NT2/D1 (cell line): ENCODE results near the gene TLE5.
"Not testable (repeated sequence)": the region's sequence is repeated elsewhere in the genome, so short reads cannot be mapped to it uniquely, and the experiment has no call there.

Experiments
- DNase-seq: peaks from one replicate; pipeline ENCODE4 v3.0.0-alpha.2; 2011; ENCODE audit warnings: low read depth, low spot score
- H3K27me3 ChIP-seq: 2 replicates; pipeline ENCODE4 v1.6.0; 2011; ENCODE audit warnings: mild to moderate bottlenecking; ENCODE audit not compliant: insufficient read length, insufficient read depth
- H3K36me3 ChIP-seq: 2 replicates; pipeline ENCODE4 v1.6.1; 2011; ENCODE audit warnings: mild to moderate bottlenecking, low read length, mixed read lengths; ENCODE audit not compliant: insufficient read depth, insufficient read length
- H3K4me1 ChIP-seq: 2 replicates; pipeline ENCODE4 v1.5.1; 2011; ENCODE audit not compliant: insufficient read depth, insufficient read length
- H3K4me3 ChIP-seq: 2 replicates; pipeline ENCODE4 v1.5.1; 2011; ENCODE audit warnings: low read depth; ENCODE audit not compliant: insufficient read length
- H3K9ac ChIP-seq: 2 replicates; pipeline ENCODE4 v1.6.0; 2011; ENCODE audit warnings: low read depth; ENCODE audit not compliant: insufficient read length
- H3K9me3 ChIP-seq: 2 replicates; pipeline ENCODE4 v1.5.1; 2011; ENCODE audit warnings: mild to moderate bottlenecking, low read length; ENCODE audit not compliant: insufficient read depth
- SUZ12 ChIP-seq: IDR thresholded peaks from 2 replicates; pipeline ENCODE4 v1.6.1; 2011; ENCODE audit not compliant: insufficient read length, insufficient read depth; ENCODE audit errors: extremely low read depth
- YY1 ChIP-seq: IDR thresholded peaks from 2 replicates; pipeline ENCODE4 v1.6.1; 2011; ENCODE audit not compliant: insufficient read length, insufficient read depth
- ZNF274 ChIP-seq: IDR thresholded peaks from 2 replicates; pipeline ENCODE4 v1.6.1; 2011; ENCODE audit warnings: mild to moderate bottlenecking, low read depth, low read length

The TLE5 gene

GRCh38 chr19:3039641-3040077 lies 22.6 kb downstream of the TLE5 start:
- Histone ChIP-seq H3K4me1 (peaks cover 8% of the 10 kb centered on the region), H3K27me3 (peaks cover 73% of the 10 kb centered on the region), H3K4me3 (no peak overlapping the region), H3K9me3 (no peaks in the 10 kb centered on the region), H3K36me3 (no peaks in the 10 kb centered on the region), H3K9ac (no peak overlapping the region)
- TF ChIP-seq ZNF274 (no peak), YY1 (no peak), SUZ12 (no peak)
- no peak for DNase-seq

GRCh38 chr19:3039125-3039524 lies 23.2 kb downstream of the TLE5 start:
- Histone ChIP-seq H3K36me3 (no peaks in the 10 kb centered on the region), H3K4me1 (peaks cover 11% of the 10 kb centered on the region), H3K9me3 (no peaks in the 10 kb centered on the region), H3K9ac (no peak overlapping the region), H3K4me3 (no peak overlapping the region), H3K27me3 (peaks cover 73% of the 10 kb centered on the region)
- DNase-seq = no peak
- TF ChIP-seq YY1 = no peak
- TF ChIP-seq ZNF274 = no peak
- no peak for TF ChIP-seq SUZ12

- no peak overlapping the region for H3K4me3 ChIP-seq
- no peak for DNase-seq
- H3K36me3 ChIP-seq = no peaks in the 10 kb centered on the region
- TF ChIP-seq YY1 (no peak), SUZ12 (no peak), ZNF274 (no peak)
- H3K4me1 ChIP-seq = peaks cover 11% of the 10 kb centered on the region
- no peaks in the 10 kb centered on the region for H3K9me3 ChIP-seq
- no peak overlapping the region for H3K9ac ChIP-seq
- peaks cover 76% of the 10 kb centered on the region for H3K27me3 ChIP-seq
Observed at GRCh38 chr19:3038214-3038613, 24.1 kb downstream of the TLE5 start.

- H3K9me3 ChIP-seq, DNase-seq, H3K9ac ChIP-seq, H3K4me1 ChIP-seq, H3K4me3 ChIP-seq, H3K36me3 ChIP-seq: not testable (repeated sequence)
- H3K27me3 ChIP-seq = peaks cover 76% of the 10 kb centered on the region
Observed at GRCh38 chr19:3036977-3037544, 25.2 kb downstream of the TLE5 start.

GRCh38 chr19:3036119-3036976 lies 25.9 kb downstream of the TLE5 start:
- no peaks in the 10 kb centered on the region for H3K9me3 ChIP-seq
- peaks cover 9% of the 10 kb centered on the region for H3K4me1 ChIP-seq
- TF ChIP-seq SUZ12 = no peak
- no peak for TF ChIP-seq ZNF274
- TF ChIP-seq YY1 = no peak
- H3K27me3 ChIP-seq = peaks cover 77% of the 10 kb centered on the region
- peak; percentile 95 for DNase-seq
- H3K9ac ChIP-seq = peak overlapping the region; percentile 74
- H3K4me3 ChIP-seq = peak overlapping the region; percentile 67
- H3K36me3 ChIP-seq = no peaks in the 10 kb centered on the region

GRCh38 chr19:3035542-3036118 lies 26.7 kb downstream of the TLE5 start:
- peak; percentile 99 for DNase-seq
- H3K4me1 ChIP-seq = peaks cover 9% of the 10 kb centered on the region
- TF ChIP-seq YY1 (no peak), SUZ12 (no peak)
- peak overlapping the region; percentile 76 for H3K9ac ChIP-seq
- no peaks in the 10 kb centered on the region for H3K36me3 ChIP-seq
- H3K9me3 ChIP-seq = no peaks in the 10 kb centered on the region
- H3K4me3 ChIP-seq = peak overlapping the region; percentile 67
- H3K27me3 ChIP-seq = peaks cover 80% of the 10 kb centered on the region
